ENCODE data around the gene PCSK9.

The PCSK9 gene

DNA sequence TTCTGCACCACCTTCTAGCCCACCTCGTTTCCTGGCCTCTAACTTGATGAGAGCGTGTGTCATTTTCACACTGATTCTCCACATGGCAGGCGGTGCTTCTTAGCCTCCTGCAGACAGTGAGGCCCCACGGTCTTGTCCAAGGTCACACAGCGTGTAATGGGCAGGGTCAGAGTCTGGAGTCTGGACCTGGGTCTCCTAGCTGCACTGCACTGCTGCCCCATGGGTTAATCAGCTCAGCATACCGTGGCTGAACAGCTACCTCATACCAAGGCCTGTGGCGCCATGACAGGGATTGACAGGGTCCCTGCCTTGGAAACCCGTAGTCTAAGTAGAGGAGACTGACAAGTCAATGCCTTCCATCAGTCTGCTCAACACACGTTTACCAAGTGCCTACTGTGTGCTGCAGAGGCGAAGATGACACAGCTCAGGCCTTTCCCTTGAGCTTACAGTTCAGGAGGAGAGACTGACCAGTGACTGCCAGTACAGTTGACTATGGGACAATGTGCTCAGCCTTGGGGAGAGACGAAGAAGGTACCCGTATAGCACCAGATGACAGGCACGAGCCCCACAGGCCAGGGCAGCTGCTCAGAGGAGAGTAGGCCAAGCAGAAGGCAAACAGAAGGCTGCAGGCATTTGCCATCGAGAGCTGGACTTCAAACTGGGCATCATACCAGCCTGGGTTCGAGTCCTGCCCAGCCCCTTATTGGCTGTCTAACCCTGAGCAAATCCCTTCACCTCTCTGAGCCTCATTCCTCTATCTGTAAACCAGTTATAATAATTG is 5.5 kb downstream of the PCSK9 start:
- DNase-seq = no peak

DNA sequence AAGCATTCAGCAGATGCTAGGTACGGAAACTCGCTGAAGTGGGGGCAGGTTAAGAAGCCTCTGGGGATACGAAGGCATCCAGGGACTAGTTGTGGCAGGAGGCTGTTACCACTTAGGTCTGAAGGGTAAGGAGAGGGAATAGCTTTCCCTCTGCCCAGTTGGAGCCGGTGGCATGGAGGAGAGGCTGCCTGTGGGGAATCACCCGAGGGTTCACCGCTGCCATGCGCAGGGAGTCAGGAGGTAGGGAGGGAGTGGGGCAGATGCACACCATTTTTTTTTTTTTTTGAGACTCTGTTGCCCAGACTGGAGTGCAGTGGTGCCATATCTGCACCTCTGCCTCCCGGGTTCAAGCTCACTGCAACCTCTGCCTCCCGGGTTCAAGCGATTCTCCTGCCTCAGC is 6.1 kb downstream of the PCSK9 start:
- DNase-seq = no peak

DNA sequence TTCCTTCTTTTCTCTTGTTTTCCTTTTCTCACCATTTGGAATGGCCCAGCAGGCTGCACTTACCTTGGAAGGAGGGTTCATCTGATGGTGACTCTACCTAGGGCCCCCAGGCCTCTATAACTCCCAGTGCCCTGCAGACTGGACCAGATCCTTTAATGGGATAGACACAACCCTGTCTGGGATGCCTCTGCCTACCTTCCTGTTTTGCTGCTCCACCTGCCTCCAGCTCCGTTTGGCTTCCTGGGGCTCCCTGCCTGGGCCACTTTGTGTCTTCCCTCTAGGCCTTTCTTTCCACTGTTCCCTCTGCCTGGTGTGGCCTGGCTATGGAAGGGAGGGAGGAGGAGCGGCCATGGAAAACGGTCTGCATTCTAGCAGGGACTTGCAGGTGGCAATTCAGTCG is 7.5 kb downstream of the PCSK9 start:
- DNase-seq = no peak

DNA sequence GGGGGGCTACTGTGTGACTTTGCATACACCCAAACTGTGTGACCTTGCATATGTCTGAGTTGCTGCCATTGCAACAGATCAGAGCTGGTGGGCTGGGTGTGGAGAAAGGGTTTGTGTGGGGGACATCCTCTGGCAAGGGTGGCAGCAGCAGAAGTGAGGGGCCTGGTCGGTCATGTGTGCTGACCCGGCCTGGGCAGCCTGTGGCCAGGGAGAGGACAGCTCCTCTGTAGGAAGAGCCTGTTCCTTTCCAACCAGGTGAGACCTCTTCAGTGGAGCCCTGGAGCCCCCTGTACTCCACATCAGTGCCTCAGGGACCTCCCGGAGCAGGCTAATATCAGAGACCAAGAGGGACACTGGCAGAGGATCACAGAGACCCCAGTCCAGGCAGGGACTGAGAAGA is 8.3 kb downstream of the PCSK9 start:
- DNase-seq = no peak

DNA sequence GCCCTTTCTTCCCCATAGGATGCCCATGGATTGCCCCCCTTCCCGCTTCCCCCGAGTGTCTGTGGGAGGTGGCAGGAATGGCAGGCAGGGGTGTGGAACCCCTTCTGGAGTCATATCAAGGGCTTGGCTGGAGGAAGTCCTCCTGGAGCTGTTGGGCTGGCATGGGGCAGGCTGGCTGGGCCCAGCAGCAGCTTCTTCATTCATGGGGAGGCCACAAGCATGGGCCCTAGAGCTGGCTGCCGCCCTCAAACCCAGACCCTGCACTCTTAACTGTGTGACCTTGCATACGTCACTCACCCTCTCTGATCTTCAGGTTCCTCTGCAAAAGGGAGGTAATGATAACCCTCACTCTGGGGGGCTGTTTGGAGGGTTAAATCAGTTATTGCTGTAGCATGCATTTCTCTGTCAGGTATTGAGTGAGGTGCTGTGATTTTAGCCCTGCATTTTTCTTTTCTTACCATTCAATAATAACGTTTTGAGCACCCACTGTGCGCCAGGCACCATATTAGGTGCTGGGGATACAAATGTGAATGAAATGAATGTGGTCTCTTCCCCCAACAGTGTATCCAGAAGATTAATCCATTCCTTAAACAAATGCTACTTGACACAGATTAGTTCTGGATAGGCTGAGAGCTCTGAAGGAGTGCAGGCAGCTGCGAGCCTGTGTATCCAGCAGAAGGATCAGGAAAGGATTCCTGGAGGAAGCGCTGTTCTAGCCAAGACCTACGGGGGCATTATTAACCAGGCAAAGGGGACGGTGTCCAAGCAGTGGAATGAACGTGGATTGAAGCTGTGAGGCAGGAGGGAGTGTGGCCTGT is 9.3 kb downstream of the PCSK9 start:
- DNase-seq = no peak

DNA sequence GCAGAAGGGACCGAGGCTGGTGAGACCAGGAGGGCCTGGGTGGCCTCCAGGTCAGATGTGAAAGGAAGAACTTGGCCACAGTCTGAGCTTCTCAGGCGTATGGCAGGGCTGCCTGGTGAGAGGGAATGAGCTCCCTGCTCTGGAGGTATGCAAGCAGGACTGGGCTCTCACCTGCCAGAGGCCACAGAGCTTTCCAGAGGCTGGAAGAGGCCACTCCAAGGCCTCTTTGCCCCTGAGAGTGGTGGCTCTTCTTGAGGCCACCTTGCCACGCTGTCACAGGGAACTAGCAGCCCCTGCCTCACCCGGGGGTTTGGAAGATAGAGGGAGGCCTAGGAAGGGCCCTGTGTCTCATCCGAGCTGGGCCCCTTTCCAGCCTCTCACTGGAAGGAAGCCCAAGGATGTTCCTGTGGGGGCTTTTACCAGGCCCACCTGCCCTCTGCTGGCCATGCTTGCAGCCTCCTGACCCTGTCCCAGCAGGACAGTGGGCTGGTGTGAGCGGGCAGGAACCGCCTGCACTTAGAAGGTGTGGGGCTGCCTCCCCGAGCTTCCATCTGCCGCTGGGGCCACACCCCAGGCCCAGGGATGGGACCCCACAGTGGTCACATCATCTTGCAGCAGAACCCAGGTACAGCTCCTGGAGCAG is 10.0 kb downstream of the PCSK9 start:
- DNase-seq = no peak

DNA sequence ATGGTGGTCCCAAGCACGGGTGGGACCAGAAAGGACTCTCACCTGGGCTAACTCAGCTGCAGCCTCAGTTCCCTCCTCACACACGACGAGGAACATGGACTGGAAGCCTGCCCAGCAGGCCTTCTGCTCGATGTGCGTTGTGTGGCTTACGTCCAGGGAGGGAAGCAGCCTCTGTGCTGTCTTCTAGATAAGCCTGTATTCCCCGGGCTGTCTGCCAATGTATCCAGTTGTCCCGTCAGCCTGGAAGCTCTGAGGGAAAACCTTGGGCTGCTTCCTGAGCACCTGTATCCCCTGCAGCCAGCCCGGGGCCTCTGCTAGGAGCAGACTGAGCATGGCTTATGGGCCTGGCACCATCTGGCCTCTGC is 10.5 kb downstream of the PCSK9 start:
- peak; percentile 97 for DNase-seq

DNA sequence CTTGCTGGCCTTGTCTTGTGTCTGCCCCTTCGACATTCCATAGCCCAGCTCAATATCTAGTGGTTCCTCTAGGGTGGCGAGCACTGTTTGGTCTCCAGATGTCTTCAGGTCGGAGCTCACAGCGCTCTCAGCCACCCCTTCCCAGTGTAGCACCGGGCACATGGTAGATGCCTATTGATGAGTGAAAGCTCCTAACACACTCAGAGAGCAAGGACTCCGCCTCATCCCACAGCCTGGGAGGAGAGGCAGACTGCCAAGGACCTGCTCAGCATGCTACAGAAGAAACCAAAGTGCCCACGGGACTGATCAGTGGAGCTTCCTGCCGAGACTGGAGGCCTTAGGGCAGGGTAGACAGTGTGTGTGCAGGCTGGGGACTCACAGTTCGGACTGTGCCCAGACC is 10.9 kb downstream of the PCSK9 start:
- DNase-seq = peak; percentile 62

DNA sequence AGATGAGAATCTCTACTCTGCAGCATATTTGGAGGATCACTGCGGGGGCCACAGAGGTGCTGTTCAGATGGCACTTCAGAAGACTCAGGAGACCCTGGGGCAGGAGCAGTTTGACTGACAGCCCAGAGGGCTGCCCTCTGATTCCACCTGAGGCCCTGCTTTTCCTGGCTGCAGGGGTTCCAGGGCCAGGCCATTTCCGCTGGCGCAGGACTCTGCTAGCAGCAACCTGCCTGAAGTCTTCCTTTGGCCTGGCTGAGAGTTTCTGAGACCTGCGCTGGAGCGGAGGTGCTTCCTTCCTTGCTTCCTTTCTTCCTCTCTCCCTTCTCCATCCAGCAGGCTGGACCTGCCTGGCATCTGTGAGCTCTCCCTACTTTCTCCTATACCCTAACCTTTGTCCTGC is 11.8 kb downstream of the PCSK9 start:
- no peak for DNase-seq

DNA sequence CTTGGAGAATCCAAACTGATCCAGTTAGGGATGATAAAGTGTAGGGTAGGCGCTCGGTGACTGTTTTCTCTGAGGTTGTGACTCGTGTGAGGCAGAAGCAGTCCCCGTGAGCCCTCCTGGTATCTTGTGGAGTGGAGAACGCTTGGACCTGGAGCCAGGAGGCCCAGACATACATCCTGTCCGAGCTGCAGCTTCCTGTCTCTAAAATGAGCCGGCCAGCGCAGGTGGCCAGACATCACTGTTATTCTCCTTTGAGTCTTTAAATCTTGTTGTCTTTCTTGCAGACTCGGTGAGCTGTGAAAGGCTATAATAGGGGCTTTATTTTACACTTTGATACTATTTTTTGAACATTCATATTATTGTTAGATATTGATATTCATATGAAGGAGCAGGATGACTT is 12.3 kb downstream of the PCSK9 start:
- DNase-seq = no peak

DNA sequence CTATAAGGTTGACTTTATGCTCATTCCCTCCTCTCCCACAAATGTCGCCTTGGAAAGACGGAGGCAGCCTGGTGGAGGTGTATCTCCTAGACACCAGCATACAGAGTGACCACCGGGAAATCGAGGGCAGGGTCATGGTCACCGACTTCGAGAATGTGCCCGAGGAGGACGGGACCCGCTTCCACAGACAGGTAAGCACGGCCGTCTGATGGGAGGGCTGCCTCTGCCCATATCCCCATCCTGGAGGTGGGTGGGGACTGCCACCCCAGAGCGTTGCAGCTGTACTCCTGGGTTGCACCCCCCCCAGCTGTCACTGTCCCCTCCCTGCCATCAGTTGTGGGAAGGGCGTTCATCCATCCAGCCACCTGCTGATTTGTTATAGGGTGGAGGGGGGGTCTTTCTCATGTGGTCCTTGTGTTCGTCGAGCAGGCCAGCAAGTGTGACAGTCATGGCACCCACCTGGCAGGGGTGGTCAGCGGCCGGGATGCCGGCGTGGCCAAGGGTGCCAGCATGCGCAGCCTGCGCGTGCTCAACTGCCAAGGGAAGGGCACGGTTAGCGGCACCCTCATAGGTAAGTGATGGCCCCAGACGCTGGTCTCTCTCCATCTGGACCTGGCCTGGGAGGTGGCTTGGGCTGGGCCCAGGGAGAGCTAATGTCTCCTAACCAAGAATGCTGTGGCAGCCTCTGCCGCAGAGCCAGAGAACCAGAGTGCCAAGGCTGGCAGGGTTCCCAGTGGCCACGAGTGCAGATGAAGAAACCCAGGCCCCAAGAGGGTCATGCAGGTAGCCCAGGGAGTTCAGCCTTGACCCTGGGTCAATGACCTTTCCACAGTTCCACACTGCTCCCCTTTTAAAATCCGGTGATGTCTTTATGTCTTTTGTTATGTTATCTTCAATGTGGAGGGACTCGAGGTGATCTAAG is 13.1 kb downstream of the PCSK9 start:
- no peak for DNase-seq

DNA sequence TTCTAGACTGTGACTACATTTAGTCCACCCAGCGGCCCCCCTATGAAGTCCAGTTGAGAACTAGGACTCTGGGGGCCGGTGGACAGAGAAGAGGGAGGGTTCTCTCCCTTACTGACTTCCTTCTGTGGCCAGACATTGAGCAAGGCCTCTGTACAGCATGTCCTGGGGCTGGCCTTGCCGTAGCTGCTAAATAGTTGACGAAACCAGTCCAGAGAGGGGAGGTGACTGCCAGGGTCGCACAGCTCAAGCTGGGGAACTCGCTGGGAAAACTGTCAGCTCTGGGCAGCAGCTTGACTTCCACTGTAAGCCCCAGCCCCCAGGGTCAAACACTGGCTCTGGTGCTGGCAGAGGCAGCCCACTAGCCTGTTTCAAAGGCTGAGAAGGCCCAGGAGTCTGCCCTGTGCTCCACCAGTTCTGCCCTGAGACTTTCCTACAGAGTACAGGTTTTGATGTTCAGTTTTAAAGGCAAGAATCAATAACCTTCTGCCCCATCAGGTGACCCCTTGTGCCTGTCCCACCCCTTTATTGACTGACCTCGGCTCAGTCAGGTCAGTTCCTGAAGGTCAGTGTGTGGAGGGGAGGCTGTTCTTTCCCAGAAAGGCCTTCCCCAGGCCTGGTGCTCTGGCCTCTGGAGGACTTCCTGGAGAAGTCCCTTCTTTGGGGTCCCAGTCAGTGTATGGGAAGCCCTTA is 14.1 kb downstream of the PCSK9 start:
- no peak for DNase-seq

DNA sequence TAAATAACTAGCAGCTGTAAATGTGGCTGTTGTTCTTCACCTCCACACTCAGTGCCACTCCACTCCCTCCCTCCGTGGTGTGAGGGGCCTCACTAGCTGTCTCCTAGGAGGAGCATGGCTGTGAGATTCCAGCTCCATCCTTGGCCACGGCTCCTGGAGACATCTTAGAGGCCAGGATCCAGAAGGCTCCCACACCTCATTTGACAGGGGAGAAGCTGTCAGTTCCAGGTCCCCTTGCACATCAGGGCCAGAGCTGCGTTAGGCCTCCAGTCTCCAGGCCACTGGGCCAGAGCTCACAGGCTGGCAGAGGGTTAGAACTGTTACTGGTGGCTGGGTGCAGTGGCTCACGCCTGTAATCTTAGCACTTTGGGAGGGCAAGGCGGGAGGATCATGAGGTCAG is 15.0 kb downstream of the PCSK9 start:
- DNase-seq = no peak

DNA sequence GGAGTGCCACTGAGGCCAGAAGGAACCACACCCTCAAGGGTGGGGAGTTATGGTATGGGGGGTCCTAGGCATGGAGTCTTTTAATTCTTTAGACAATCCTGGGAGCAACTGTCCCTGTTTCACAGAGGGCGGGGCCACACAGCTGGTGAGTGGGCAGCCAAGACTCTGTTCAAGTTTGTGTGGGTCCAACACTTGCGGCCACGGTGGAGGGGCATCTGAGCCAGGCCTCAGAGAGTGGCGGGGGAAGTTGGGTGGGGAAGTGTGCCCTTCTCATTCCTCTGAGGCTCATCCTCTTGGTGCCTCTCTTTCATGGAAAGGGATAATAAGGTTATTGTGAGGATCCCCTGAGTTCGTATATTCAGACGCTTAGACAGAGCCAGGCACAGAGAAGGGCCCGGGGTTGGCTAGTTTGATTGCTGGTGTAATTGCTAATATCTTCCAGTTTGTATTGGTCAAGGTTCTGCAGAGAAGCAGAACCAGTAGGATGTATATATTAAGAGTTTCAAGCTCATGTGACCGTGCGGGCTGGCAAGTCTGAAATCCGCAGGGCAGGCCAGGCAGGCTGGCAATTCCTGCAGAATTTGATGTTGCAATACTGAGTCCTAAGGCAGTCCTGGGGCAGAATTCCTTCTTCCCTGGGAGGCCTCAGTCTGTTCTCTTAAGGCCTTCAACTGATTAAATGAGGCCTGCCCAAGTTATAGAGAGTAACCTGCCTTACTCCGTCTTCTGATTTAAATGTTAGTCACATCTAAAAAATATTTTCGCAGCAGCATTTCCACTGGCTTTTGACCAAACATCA is 15.9 kb downstream of the PCSK9 start:
- no peak for DNase-seq

DNA sequence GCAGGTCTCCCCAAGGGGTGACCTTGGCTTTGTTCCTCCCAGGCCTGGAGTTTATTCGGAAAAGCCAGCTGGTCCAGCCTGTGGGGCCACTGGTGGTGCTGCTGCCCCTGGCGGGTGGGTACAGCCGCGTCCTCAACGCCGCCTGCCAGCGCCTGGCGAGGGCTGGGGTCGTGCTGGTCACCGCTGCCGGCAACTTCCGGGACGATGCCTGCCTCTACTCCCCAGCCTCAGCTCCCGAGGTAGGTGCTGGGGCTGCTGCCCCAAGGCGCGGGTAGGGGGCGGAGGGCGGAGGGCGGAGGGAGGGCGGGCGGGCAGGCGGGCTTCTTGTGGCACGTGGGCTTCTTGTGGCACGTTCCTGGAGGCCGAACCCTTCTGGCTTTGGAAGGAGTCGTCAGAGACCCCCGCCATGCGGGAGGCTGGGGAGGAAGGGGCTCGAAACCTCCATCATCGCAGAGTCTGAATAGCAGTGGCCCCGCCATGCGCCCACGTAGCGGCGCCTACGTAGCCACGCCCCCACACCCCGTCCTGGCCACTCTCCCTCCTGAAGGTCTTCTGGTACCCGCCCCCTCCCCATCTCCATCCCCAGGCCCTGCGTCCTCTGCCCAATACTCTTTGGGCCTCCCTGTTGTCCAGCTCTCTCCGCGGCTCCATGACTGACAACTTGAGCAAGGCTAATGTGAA is 16.7 kb downstream of the PCSK9 start:
- no peak for DNase-seq

DNA sequence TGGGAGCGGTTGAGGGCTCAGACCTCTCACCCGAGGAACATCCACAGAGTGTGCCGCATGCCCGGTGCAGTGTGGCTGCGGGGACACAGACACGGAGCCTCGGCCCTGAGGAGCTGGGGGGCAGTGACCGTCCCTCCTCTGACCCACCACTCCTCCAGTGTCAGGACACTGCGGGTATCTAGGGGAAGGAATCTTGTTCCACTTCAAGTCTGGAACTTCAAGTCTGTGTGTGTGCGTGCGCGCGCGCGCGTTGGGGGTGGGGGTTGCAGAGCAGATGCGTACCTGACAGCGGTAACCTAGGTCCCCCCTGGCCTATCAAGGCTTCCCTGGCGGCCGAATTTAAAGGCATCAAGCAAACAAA is 17.3 kb downstream of the PCSK9 start:
- DNase-seq = no peak

DNA sequence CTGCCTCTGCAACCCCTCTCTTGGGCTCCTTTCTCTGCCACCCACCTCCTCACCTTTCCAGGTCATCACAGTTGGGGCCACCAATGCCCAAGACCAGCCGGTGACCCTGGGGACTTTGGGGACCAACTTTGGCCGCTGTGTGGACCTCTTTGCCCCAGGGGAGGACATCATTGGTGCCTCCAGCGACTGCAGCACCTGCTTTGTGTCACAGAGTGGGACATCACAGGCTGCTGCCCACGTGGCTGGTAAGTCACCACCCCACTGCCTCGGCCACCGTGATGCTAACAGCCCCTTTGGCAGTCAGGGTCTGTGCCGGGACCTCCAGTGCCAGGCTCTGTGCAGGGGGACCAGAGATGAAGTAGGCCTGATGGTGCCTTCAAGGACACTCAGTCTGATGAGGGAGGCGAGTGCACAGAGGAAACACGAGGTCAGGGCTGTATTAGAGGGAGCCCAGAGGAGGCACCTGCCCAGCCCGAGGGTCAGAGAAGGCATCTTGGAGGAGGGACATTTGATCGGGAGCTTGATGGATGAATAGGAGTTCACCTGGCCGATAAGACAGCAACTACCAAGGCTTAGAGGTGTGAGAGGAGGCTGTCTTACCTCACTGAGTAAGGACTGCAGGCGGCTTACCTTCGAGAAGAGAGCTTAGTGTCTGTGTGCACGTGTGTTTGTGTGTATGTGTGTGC is 18.1 kb downstream of the PCSK9 start:
- no peak for DNase-seq

DNA sequence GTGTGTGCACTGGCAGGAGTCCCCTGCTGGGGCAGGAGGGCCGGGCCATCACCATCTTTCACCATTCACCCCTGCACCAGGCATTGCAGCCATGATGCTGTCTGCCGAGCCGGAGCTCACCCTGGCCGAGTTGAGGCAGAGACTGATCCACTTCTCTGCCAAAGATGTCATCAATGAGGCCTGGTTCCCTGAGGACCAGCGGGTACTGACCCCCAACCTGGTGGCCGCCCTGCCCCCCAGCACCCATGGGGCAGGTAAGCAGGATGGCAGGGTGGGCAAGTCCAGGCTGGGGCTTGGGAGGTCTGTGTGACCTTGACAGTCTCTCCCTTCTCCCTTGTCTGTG is 18.6 kb downstream of the PCSK9 start:
- DNase-seq = no peak

DNA sequence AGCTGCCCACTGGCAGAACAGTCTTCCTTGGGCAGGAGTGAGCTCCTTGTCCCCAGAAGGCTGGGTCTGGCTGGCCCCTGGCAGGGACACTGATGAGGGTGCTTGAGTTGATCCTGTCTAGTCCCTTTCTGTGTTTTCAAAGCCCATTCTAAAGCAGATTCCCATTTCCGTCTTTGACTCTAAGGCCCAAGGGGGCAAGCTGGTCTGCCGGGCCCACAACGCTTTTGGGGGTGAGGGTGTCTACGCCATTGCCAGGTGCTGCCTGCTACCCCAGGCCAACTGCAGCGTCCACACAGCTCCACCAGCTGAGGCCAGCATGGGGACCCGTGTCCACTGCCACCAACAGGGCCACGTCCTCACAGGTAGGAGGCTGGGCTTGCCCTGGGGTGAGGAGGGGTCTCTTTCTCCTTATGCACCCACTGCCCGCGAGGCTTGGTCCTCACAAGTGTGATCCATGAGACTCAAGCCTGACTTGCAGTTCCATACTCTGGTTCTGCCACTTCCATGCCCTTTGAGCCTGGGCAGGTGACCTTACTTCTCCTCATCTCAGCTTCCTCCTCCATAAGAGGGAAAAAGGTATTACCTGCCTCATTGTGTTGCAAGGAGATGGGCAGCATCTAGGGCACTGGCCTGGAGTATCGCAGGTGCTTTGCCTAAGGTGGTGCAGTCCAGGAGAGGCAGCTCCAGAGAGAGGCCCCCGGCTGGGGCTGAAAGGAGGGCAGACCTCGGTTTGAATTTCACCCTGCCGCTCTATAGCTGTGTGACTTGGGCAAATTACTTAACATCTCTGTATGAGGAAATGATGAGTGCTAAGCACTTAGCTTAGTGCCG is 20.2 kb downstream of the PCSK9 start:
- no peak for DNase-seq
